Common myeloid progenitor, CD34-positive (primary cell): ENCODE data around the gene VPS11.
"Not testable (repeated sequence)": the region's sequence is repeated elsewhere in the genome, so short reads cannot be mapped to it uniquely, and the experiment has no call there.

ENCODE experiments used
- CTCF ChIA-PET: fragments of 350-600 bp; sonication (Branson Sonifier 250); formaldehyde crosslinking; loops from one replicate; lab custom pipeline; 2021; ENCODE audit warnings: antibody characterized with exemption; lab: Charles Lee
- POLR2A ChIA-PET: fragments of 350-600 bp; sonication (Branson Sonifier 250); formaldehyde crosslinking; loops from one replicate; lab custom pipeline; 2021; ENCODE audit warnings: antibody characterized with exemption; lab: Charles Lee
- DNase-seq, 3 donors: peaks; one replicate each; pipeline versions ENCODE4 v3.0.0 to v3.0.0-alpha.2; 2013
- H3K27ac ChIP-seq, 2 experiments: 1 replicate in 1 of 2; 2 replicates in 1 of 2; pipeline ENCODE4 v1.7.0; 2013; ENCODE audit warnings: inconsistent platforms in 2 of 2, low read length in 2 of 2, mild to moderate bottlenecking in 2 of 2, low read depth in 1 of 2, moderate library complexity in 1 of 2; ENCODE audit not compliant: severe bottlenecking in 2 of 2, insufficient read depth in 1 of 2, poor library complexity in 1 of 2
- H3K27me3 ChIP-seq, 5 experiments: replicated peaks in 2 of 5; 1 replicate in 3 of 5; 2 replicates in 2 of 5; pipeline versions ENCODE4 v1.6.1 to v1.7.0; 2013; ENCODE audit warnings: low read length in 4 of 5, mild to moderate bottlenecking in 2 of 5, moderate library complexity in 2 of 5, inconsistent platforms in 1 of 5; ENCODE audit not compliant: insufficient read depth in 5 of 5, control insufficient read depth in 4 of 5
- H3K36me3 ChIP-seq, 4 experiments: 1 replicate in 2 of 4; 2 replicates in 2 of 4; pipeline versions ENCODE4 v1.6.1 to v1.7.0; 2013; ENCODE audit warnings: low read length in 3 of 4, control low read depth in 1 of 4, mild to moderate bottlenecking in 1 of 4; ENCODE audit not compliant: control insufficient read depth in 4 of 4, insufficient read depth in 4 of 4
- H3K4me1 ChIP-seq, 4 experiments: 1 replicate in 3 of 4; 2 replicates in 1 of 4; pipeline versions ENCODE4 v1.6.1 to v1.7.1; 2013; ENCODE audit warnings: low read length in 3 of 4, mild to moderate bottlenecking in 3 of 4, control low read depth in 1 of 4, inconsistent platforms in 1 of 4, moderate library complexity in 1 of 4; ENCODE audit not compliant: control insufficient read depth in 4 of 4, insufficient read depth in 4 of 4; ENCODE audit errors: control extremely low read depth in 1 of 4
- H3K4me3 ChIP-seq, 7 experiments: 1 replicate in 4 of 7; 2 replicates in 3 of 7; pipeline versions ENCODE4 v1.5.1 to v1.7.0; 2013; ENCODE audit warnings: mild to moderate bottlenecking in 7 of 7, low read length in 6 of 7, moderate library complexity in 6 of 7, inconsistent platforms in 2 of 7, low read depth in 2 of 7, control low read depth in 1 of 7; ENCODE audit not compliant: insufficient read depth in 4 of 7, control insufficient read depth in 1 of 7; ENCODE audit errors: extremely low read depth in 1 of 7
- H3K9me3 ChIP-seq, 5 experiments: 1 replicate in 4 of 5; 2 replicates in 1 of 5; pipeline versions ENCODE4 v1.6.1 to v1.7.1; 2013; ENCODE audit warnings: low read length in 4 of 5, mild to moderate bottlenecking in 2 of 5, inconsistent platforms in 1 of 5, low read depth in 1 of 5, moderate library complexity in 1 of 5; ENCODE audit not compliant: control insufficient read depth in 4 of 5, insufficient read depth in 2 of 5; ENCODE audit errors: control extremely low read depth in 1 of 5
- WGBS: methylation state at CpG from one replicate; pipeline ENCODE4 v1.1.5; 2013; ENCODE audit not compliant: insufficient coverage; 5-methylcytosine and 5-hydroxymethylcytosine counted together

Gene VPS11

DNA sequence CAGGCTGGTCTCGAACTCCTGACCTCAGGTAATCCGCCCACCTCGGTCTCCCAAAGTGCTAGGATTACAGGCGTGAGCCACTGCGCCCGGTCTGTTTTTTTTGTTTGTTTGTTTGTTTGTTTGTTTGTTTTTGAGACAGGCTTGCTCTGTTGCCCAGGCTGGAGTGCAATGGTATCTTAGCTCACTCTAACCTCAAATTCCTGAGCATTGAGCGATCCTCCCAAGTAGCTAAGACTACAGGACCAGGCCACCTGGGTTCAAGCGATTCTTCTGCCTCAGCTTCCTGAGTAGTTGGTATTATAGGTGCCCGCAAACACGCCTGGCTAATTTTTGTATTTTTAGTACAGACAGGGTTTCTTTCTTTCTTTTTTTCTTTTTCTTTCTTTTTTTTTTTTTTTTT is 34.2 kb upstream of the VPS11 start:
- H3K9me3 ChIP-seq, H3K27ac ChIP-seq, H3K27me3 ChIP-seq, H3K4me3 ChIP-seq, DNase-seq, H3K36me3 ChIP-seq: not testable (repeated sequence)
- H3K4me1 ChIP-seq, result peaks cover 0 to 22% (median 21%) of the 10 kb centered on the region in 4 experiments
- ChIA-PET CTCF (interaction anchor here (0.7 to 1.7 kb wide), 7 partner anchors 9 to 61 kb away, joined by 3 to 7 read pairs (median 4); a partner anchor contains a TSS), POLR2A (interaction anchor here (0.9 kb wide), 1 partner anchor 10 kb away, joined by 3 read pairs; no protein-coding TSS in a partner anchor)
- WGBS, result 95% methylated on average over 4 of the region's 10 CpGs

DNA sequence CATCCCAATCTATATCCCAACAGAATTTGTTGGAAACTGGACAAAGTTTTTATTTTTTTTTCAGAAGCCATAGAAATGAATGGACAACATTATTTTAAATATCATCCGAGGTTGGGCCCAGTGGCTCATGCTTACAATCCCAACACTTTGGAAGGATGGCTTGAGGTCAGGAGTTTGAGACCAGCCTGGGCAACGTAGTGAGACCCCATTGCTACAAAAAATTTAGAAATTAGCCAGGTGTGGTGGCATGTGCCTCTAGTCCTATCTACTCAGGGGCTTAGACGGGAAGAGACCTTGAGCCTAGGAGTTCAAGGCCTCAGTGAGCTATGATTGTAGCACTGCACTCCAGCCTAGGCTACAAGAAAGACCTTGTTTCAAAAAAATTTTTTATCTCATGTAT is 32.8 kb upstream of the VPS11 start:
- no peaks in the 10 kb centered on the region for H3K36me3 ChIP-seq
- no peak for DNase-seq
- peaks cover 0 to 11% (median 9%) of the 10 kb centered on the region in 4 experiments for H3K4me1 ChIP-seq
- WGBS, result 100% methylated on average over 3 of the region's 3 CpGs
- ChIA-PET POLR2A (no interaction called here), CTCF (interaction anchor here (0.9 to 1.4 kb wide), 2 partner anchors 10 to 12 kb away, joined by 3 to 6 read pairs; no protein-coding TSS in a partner anchor)
- H3K9me3 ChIP-seq, result no peaks in the 10 kb centered on the region
- no peak overlapping the region for H3K27ac ChIP-seq
- H3K4me3 ChIP-seq, result no peak overlapping the region
- H3K27me3 ChIP-seq, result no peaks in the 10 kb centered on the region

GRCh38 chr11:119038884-119039283 is 28.7 kb upstream of the VPS11 start:
- Histone ChIP-seq H3K9me3 (no peaks in the 10 kb centered on the region), H3K4me3 (no peak overlapping the region), H3K27ac (no peak overlapping the region), H3K4me1 (no peaks in the 10 kb centered on the region), H3K36me3 (no peaks in the 10 kb centered on the region), H3K27me3 (no peaks in the 10 kb centered on the region)
- ChIA-PET POLR2A (no interaction called here), CTCF (interaction anchor here (0.9 to 1.6 kb wide), 5 partner anchors 9 to 41 kb away, joined by 3 to 7 read pairs (median 4); partner anchors contain the start of gene CENATAC)
- DNase-seq, result no peak
- 100% methylated on average over 5 of the region's 5 CpGs for WGBS

- H3K36me3 ChIP-seq, POLR2A ChIA-PET, H3K4me3 ChIP-seq, H3K27ac ChIP-seq, H3K9me3 ChIP-seq, DNase-seq, H3K27me3 ChIP-seq, H3K4me1 ChIP-seq: not testable (repeated sequence)
- 0% methylated on average over 1 of the region's 11 CpGs for WGBS
- CTCF ChIA-PET, result interaction anchor here (0.9 to 1.6 kb wide), 3 partner anchors 12 to 16 kb away, joined by 3 to 7 read pairs (median 7); no protein-coding TSS in a partner anchor
These were observed 28.1 kb upstream of the VPS11 start for GRCh38 chr11:119039471-119039870.

GRCh38 chr11:119041821-119042514 is 25.6 kb upstream of the VPS11 start:
- no peak overlapping the region for H3K27ac ChIP-seq
- no peak overlapping the region for H3K4me3 ChIP-seq
- 87% methylated on average over 3 of the region's 4 CpGs for WGBS
- no peak for DNase-seq
- no peaks in the 10 kb centered on the region for H3K27me3 ChIP-seq
- CTCF ChIA-PET, result interaction anchor here (1.2 to 4.8 kb wide), 5 partner anchors 8 to 32 kb away, joined by 3 to 36 read pairs (median 7); partner anchors contain the start of gene HYOU1
- POLR2A ChIA-PET, result interaction anchor here (2.0 kb wide), 1 partner anchor 13 kb away, joined by 15 read pairs; no protein-coding TSS in a partner anchor
- no peaks in the 10 kb centered on the region for H3K4me1 ChIP-seq
- H3K36me3 ChIP-seq, result peaks cover 2 to 25% (median 17%) of the 10 kb centered on the region in 4 experiments
- no peaks in the 10 kb centered on the region for H3K9me3 ChIP-seq

DNA sequence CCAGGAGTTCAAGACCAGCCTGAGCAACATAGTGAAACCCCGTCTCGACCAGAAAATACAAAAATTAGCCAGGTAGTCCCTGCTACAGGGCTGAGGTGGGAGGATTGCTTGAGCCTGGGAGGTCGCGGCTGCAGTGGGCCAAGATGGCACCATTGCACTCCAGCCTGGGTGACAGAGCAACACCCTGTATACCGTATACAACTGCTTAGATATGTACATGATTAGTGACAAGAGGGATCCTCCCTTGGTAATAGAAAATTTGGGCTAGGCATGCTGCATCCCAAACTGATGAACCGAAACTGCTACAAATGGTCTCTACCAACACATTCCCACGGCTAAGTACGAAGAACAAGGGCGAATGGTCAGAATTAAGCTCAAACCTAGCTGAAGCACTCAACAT is 24.7 kb upstream of the VPS11 start:
- Histone ChIP-seq H3K36me3 (peaks cover 6 to 34% (median 23%) of the 10 kb centered on the region in 4 experiments), H3K27me3 (no peaks in the 10 kb centered on the region), H3K4me1 (no peaks in the 10 kb centered on the region), H3K9me3 (no peaks in the 10 kb centered on the region), H3K27ac (no peak overlapping the region), H3K4me3 (no peak overlapping the region)
- ChIA-PET POLR2A (interaction anchor here (2.0 kb wide), 1 partner anchor 12 kb away, joined by 15 read pairs; no protein-coding TSS in a partner anchor), CTCF (interaction anchor here (1.2 to 4.8 kb wide), 4 partner anchors 10 to 31 kb away, joined by 3 to 36 read pairs (median 6); partner anchors contain the start of genes HYOU1 and SLC37A4)
- WGBS, result 96% methylated on average over 7 of the region's 9 CpGs
- DNase-seq, result no peak

DNA sequence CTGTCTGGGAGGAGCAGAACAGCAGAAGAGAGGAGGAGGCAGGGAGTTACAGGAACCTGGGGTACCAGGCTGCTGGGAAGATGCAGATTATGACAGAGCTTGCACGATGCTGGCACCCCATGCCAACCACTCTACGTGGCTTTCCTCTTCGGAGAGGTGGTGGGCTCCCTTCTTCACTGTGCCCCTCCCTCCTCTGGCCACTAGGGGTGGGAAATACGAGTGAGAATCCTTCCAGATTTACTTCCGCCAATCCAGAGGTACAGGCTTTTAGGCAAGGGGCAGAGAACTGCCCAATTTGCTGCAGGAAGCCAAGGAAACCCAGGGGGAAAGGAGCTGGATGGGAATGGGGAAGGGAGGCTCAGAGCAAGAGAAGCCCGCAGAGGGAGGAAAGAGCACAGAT is 22.9 kb upstream of the VPS11 start:
- POLR2A ChIA-PET, result interaction anchor here (1.2 kb wide), 1 partner anchor 10 kb away, joined by 4 read pairs; no protein-coding TSS in a partner anchor
- H3K4me1 ChIP-seq, result no peaks in the 10 kb centered on the region
- CTCF ChIA-PET, result interaction anchor here (1.0 to 4.8 kb wide), 5 partner anchors 10 to 22 kb away, joined by 3 to 36 read pairs (median 6); partner anchors contain the start of genes HYOU1 and SLC37A4
- no peaks in the 10 kb centered on the region for H3K27me3 ChIP-seq
- WGBS, result 91% methylated on average over 5 of the region's 6 CpGs
- peaks cover 9 to 51% (median 40%) of the 10 kb centered on the region in 4 experiments for H3K36me3 ChIP-seq
- H3K9me3 ChIP-seq, result no peaks in the 10 kb centered on the region
- DNase-seq, result no peak
- H3K27ac ChIP-seq, result no peak overlapping the region
- no peak overlapping the region for H3K4me3 ChIP-seq
